Right kidney (tissue), 1 donor: ENCODE measurements around the gene ANTXRL.
"Not testable (repeated sequence)": the region's sequence is repeated elsewhere in the genome, so short reads cannot be mapped to it uniquely, and the experiment has no call there.

Source experiments
- DNase-seq: peaks from one replicate; pipeline ENCODE4 v3.0.0-alpha.2; 2016

ANTXRL gene

GRCh38 chr10:46308666-46309450, 22.1 kb downstream of the ANTXRL start:
- no peak for DNase-seq

GRCh38 chr10:46309511-46310142, 22.8 kb downstream of the ANTXRL start:
- no peak for DNase-seq

GRCh38 chr10:46310143-46310514, 23.3 kb downstream of the ANTXRL start:
- DNase-seq = no peak

GRCh38 chr10:46310851-46311250, 24.1 kb downstream of the ANTXRL start:
- no peak for DNase-seq

- DNase-seq = no peak
Observed at GRCh38 chr10:46311501-46311951, 24.7 kb downstream of the ANTXRL start.

GRCh38 chr10:46311961-46312431, 25.2 kb downstream of the ANTXRL start:
- DNase-seq = not testable (repeated sequence)

- DNase-seq = no peak
Observed at GRCh38 chr10:46312953-46313352, 26.2 kb downstream of the ANTXRL start.

- DNase-seq = no peak
Observed at GRCh38 chr10:46314071-46314470, 27.3 kb downstream of the ANTXRL start.

- not testable (repeated sequence) for DNase-seq
Observed at GRCh38 chr10:46315071-46315860, 28.5 kb downstream of the ANTXRL start.

- no peak for DNase-seq
Observed at GRCh38 chr10:46317370-46317769, 30.6 kb downstream of the ANTXRL start.

GRCh38 chr10:46317889-46318288, 31.1 kb downstream of the ANTXRL start:
- no peak for DNase-seq

GRCh38 chr10:46318799-46319198, 32.0 kb downstream of the ANTXRL start:
- DNase-seq = no peak

- DNase-seq = no peak
Observed at GRCh38 chr10:46319389-46319788, 32.6 kb downstream of the ANTXRL start.

- DNase-seq = no peak
Observed at GRCh38 chr10:46321770-46322169, 35.0 kb downstream of the ANTXRL start.

GRCh38 chr10:46323176-46323575, 36.4 kb downstream of the ANTXRL start:
- DNase-seq = no peak

GRCh38 chr10:46325021-46325420, 38.2 kb downstream of the ANTXRL start:
- no peak for DNase-seq

- DNase-seq = no peak
Observed at GRCh38 chr10:46326066-46326465, 39.3 kb downstream of the ANTXRL start.

GRCh38 chr10:46326971-46327370, 40.2 kb downstream of the ANTXRL start:
- DNase-seq = no peak

GRCh38 chr10:46327685-46328084, 40.9 kb downstream of the ANTXRL start:
- DNase-seq = no peak

- no peak for DNase-seq
Observed at GRCh38 chr10:46328853-46329689, 42.3 kb downstream of the ANTXRL start.

- no peak for DNase-seq
Observed at GRCh38 chr10:46329690-46330016, 42.9 kb downstream of the ANTXRL start.

GRCh38 chr10:46330894-46331293, 44.1 kb downstream of the ANTXRL start:
- no peak for DNase-seq
